Measurements from ENCODE around the gene TRRAP. TPM values are rescaled to one million over a fixed set of nuclear protein-coding genes. Genes with fewer than 3 reads are reported as not detected.

TRRAP gene
- total and polyA plus RNA-seq, 2 of the 8 experiments (the other 6 are each of a cell fraction or from before 2014, with no cell fraction given): 21.7 to 48.6 TPM

- TF ChIP-seq EZH2 (IDR thresholded peaks at IDR 0.05; ENCODE audit: low read depth, low read length, severe bottlenecking) (no peak), CEBPB (IDR thresholded peaks at IDR 0.05; ENCODE audit: low read depth, low read length) (no peak)
Measured at GRCh38 chr7:98884416-98884815, 6.1 kb downstream of the TRRAP start (continued).

All from H1 (cell line).